GM19455 (cell line): ENCODE data around the gene SMS.

Experiments
- ATAC-seq: cut with Tn5 transposase; IDR thresholded peaks from one replicate; pipeline ENCODE4 v1.9.1; 2021; ENCODE audit not compliant: unreplicated experiment

SMS gene

DNA sequence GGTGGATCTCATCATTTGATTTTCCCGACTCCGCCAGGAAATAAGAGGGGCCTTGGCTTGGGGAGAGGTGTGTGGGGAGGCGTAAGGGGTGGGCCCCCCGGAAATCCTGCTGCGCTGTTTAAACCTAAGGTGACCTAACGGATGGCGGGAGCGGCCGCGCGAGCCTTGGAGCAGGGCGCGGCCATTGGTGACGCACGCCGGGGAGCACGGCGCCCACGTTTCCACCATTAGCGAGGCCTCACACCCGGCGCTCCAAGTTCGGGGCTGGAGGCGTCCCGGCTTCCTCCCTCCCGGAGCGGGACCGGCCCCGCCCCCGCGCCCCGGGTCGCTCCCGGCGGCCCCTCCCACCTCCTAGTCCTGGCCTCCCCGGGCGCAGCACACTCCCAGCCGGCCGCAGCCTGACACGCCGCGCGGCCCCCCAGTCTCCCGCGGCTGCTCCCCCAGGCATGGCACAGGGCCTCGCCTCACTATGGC is at the start of gene SMS:
SMS (plus strand) TSS at position 354 of the 474 bp plus-strand sequence; CDS start at position 470, 116 bp downstream.
- peak; percentile 79 for ATAC-seq

- no peak for ATAC-seq
Measured at GRCh38 chrX:21905313-21905712, 35.2 kb upstream of the SMS start.

GRCh38 chrX:21905953-21906352 is 34.6 kb upstream of the SMS start:
- ATAC-seq: no peak

DNA sequence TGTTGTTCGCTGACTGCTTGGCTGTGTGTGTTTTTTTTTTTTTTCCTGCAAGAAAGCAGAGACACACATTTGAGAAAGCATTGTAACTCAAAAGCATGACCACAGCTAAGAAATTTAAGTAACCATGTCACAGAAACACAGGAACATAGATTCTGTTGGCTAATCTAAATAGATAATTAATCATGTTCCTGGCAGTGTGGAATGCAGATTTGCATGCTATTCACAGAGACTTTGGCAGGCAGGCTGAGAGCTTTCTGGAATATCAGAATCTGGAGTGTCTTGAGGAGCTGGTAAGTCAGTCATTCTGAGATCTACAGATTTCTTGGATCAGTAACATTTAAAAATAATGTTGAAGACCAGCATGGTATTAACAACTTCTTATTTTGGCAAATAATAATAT is 33.2 kb upstream of the SMS start:
- ATAC-seq: no peak

DNA sequence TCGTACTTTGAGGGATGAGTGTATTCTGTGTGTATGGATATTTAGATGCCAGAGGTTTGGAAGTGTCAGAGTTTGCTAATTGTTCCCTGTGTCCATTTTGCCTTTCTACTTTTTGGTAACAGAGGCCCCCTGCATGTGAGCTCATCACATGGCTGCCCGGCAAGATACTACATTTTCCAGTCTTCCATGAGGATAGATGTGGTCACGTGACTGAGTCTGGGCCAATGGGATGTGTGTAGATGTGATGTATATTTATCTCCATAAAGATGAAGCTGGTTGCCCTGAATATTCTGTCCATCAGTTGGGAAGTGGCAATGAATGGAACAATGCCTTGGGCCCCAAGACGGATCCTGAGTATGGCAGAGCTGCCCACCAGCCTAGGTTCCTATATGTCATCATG is 29.0 kb upstream of the SMS start:
- no peak for ATAC-seq

GRCh38 chrX:21912220-21912619 is 28.3 kb upstream of the SMS start:
- no peak for ATAC-seq

- ATAC-seq: no peak
Measured at GRCh38 chrX:21912989-21913388, 27.5 kb upstream of the SMS start.

DNA sequence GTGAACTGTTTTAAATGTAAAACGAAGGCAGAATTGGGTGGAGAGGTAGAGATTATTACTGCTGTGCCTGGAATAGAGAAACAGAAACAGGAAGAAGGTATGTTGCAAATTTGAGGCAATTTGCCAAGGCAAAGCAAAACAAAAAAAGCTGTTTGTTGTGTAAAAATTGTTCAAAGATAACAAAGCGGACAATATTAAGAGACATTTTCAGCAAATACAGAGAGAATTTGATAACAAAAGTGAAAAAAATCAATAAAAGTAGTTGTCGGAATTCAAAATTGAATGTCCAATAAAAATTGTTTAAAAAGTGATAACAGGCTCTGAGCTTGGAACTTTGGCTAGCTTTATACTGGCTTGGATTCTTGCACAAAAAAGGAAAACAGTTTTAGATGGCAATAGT is 14.4 kb upstream of the SMS start:
- no peak for ATAC-seq

DNA sequence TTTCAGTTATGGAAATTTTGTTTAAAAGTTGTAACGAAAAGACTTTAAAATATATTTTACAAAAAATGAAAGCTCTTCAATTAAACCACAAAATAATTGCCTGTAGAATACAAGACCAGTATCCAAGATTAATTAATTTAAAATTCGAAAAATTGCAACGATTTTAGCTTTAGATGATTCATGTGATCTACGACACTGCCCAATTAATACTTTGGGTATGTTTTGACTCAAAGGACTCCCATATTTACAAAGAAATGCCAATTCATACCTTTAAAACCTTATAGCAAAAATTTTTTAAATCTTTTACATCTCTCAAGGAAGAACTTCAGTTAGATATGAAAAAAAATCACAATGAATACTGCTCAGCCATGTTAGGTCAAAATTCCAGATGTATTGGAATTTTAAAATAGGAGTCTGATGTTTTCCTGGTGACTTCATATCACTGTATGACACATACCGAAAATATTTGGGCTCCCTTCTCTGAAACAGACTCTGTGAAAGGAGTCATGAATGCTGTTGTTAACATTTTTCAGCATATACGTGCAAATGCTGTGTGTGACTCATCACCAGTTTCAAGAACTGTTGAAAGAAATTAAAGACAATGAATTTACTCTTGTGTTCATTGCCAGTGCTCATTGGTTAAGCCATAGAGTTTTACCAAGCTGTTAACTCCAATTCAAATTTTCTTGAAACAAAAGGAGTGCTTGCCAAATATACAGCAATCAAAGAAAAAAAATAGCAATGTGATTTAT is 13.8 kb upstream of the SMS start:
- ATAC-seq: no peak

DNA sequence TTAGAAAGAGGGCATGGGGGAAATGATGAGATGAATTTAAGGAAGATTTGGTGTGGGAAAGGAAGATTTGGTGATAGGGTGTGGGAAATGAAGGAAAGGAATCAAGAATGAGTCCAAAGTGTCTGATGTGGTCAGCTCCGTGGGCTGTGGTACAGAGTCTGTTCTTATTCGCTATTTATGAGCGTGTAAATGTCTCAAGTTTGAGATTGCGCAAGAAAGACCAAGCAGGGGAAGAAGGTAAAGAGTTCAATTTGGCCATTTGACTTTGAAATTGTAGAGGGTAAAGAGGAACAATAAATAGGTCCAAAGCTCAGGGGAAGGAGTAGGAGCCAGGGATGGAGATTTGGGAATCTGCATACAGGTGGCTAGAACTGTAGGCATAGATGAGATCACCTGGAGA is 11.3 kb upstream of the SMS start:
- no peak for ATAC-seq

GRCh38 chrX:21930986-21931385 is 9.5 kb upstream of the SMS start:
- ATAC-seq: no peak

DNA sequence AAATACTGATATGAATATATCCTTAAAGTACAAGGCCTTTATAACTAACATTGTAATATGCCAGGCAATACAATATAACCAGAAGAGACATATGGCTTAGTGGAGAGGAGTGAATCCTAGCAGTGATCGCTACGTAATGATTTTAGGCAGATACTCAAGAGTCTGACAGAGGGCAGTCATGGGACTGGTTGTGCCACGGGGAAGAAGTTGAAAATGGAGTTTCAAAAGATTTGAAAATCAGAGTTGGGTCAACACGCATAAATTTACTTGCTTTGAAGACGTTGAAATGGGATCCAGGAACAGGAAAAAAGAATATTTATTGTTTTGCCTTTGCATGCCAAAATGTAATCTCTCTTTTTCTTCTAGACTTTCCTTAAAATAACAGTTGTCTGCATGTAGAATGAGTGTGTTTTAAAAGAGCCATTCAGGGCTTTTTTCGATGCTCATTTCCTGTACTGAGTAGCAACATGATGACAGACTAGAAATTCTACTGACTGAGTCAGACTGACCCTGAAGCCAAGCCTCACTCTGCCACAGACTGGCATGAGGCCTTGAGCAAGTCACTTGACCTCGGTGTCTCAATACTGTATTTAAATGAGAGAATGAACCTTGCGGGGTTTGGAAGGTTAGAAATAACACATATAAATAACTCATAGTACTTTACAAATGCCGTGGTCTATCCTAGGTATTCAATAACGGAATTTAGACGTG is 8.1 kb upstream of the SMS start:
- ATAC-seq: no peak

- ATAC-seq: no peak
Measured at GRCh38 chrX:21933077-21933476, 7.4 kb upstream of the SMS start.

- ATAC-seq: no peak
Measured at GRCh38 chrX:21934414-21934813, 6.1 kb upstream of the SMS start.

- no peak for ATAC-seq
Measured at GRCh38 chrX:21939906-21940305, 603 bp upstream of the SMS start.

GRCh38 chrX:21943460-21944135 is 3.1 kb downstream of the SMS start:
- ATAC-seq: no peak

GRCh38 chrX:21944136-21944615 is 3.7 kb downstream of the SMS start:
- ATAC-seq: no peak

GRCh38 chrX:21946925-21947641 is 6.6 kb downstream of the SMS start:
- ATAC-seq: no peak

GRCh38 chrX:21947671-21948070 is 7.2 kb downstream of the SMS start:
- no peak for ATAC-seq

DNA sequence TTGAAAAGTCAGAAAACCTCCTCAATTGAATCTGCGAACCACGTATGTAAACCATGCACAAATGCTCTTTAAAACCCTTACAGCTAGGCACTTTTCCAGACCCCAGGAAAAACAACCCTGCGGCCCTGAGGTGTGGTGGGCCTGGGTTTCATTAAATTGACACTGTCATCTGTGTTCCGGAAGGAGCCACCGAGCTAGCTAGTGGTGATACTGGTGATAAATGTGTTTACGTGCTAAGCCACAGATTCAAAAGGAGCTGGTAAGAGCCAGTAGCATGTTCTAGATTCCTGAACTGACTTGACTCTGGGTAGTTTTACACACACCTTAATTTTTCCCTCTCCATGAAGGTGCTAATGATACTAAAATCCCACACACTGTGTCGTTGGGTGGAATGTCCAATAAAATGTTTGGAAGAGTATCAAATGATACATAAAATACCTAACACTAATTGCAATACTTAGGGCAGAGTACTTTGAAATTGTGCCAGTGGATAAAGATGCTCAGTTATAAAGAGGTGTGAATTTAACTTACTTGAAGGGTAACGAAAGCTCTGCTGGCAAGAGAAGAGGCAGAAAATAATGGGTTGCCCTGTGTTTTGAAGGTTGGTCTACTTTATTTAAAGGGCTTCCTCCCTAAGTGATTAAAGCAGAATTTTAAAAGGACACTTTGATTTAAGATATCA is 8.5 kb downstream of the SMS start:
- no peak for ATAC-seq

DNA sequence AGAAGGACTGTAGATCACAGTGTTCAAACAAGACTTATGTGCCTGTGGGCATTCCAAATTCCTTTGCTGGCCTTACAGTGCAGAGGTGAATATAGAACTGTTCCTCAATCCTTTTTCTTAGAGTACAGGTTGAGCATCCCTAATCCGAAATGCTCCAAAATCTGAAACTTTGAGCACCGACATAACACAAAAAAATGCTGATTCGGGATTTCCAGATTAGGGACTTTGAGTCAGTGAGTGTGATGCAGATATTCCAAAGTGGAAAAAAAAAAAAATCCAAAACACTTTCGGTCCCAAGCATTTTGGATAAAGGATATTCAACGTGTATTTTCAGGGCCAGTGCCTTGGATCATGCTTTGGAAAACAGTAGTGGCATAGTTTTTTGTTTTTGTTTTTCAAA is 9.2 kb downstream of the SMS start:
- no peak for ATAC-seq
